Mesenchymal stem cell (in vitro differentiated cells and primary cell): ENCODE measurements around the gene FRG2. TPM values are rescaled to one million over a fixed set of nuclear protein-coding genes. Genes with fewer than 3 reads are reported as not detected.
"Not testable (repeated sequence)": the region's sequence is repeated elsewhere in the genome, so short reads cannot be mapped to it uniquely, and the experiment has no call there.

Experiments used
- DNase-seq: peaks from one replicate; pipeline ENCODE4 v3.0.0-alpha.2; 2013
- H2AFZ ChIP-seq: one replicate; pipeline ENCODE4 v1.6.1; 2013; ENCODE audit warnings: low read depth, mild to moderate bottlenecking, control low read depth, inconsistent platforms, low read length, moderate library complexity
- H2AK5ac ChIP-seq: 2 replicates; pipeline ENCODE4 v1.6.1; 2013; ENCODE audit warnings: low read length, moderate library complexity, mild to moderate bottlenecking, inconsistent platforms; ENCODE audit not compliant: severe bottlenecking
- H2BK120ac ChIP-seq: one replicate; pipeline ENCODE4 v1.6.1; 2013; ENCODE audit warnings: low read depth, mild to moderate bottlenecking, inconsistent platforms, low read length, moderate library complexity
- H2BK12ac ChIP-seq, 2 experiments: one replicate each; pipeline ENCODE4 v1.6.1; 2013; ENCODE audit warnings: inconsistent platforms in 2 of 2, low read length in 2 of 2, mild to moderate bottlenecking in 2 of 2, moderate library complexity in 2 of 2, control low read depth in 1 of 2
- H2BK15ac ChIP-seq: one replicate; pipeline ENCODE4 v1.6.1; 2013; ENCODE audit warnings: mild to moderate bottlenecking, low read depth, inconsistent platforms; ENCODE audit not compliant: poor library complexity, severe bottlenecking
- H2BK5ac ChIP-seq: 2 replicates; pipeline ENCODE4 v1.6.1; 2013; ENCODE audit warnings: low read depth, mild to moderate bottlenecking, low read length, control low read depth, inconsistent platforms; ENCODE audit not compliant: poor library complexity, severe bottlenecking
- H3K14ac ChIP-seq, 2 experiments: one replicate each; pipeline ENCODE4 v1.6.1; 2013; ENCODE audit warnings: inconsistent platforms in 2 of 2, low read length in 2 of 2, control low read depth in 1 of 2, mild to moderate bottlenecking in 1 of 2, moderate library complexity in 1 of 2
- H3K18ac ChIP-seq, 2 experiments: one replicate each; pipeline ENCODE4 v1.6.1; 2013; ENCODE audit warnings: inconsistent platforms in 2 of 2, low read length in 2 of 2, control low read depth in 1 of 2, low read depth in 1 of 2, mild to moderate bottlenecking in 1 of 2
- H3K23ac ChIP-seq, 2 experiments: one replicate each; pipeline ENCODE4 v1.6.1; 2013; ENCODE audit warnings: inconsistent platforms in 2 of 2, low read length in 2 of 2, mild to moderate bottlenecking in 2 of 2, moderate library complexity in 2 of 2, control low read depth in 1 of 2
- H3K27ac ChIP-seq: 2 replicates; pipeline ENCODE4 v1.5.1; 2013; ENCODE audit warnings: mild to moderate bottlenecking, moderate library complexity, low read length, control low read depth, inconsistent platforms; ENCODE audit not compliant: poor library complexity, severe bottlenecking
- H3K27me3 ChIP-seq, 2 experiments: 2 replicates each; pipeline versions ENCODE4 v1.6.1 to v1.7.0; 2013; ENCODE audit warnings: low read length in 2 of 2, mild to moderate bottlenecking in 2 of 2, moderate library complexity in 2 of 2, control low read depth in 1 of 2, inconsistent platforms in 1 of 2; ENCODE audit not compliant: control insufficient read depth in 1 of 2, insufficient read depth in 1 of 2
- H3K36me3 ChIP-seq, 2 experiments: 2 replicates each; pipeline versions ENCODE4 v1.6.1 to v1.7.0; 2013; ENCODE audit warnings: low read length in 2 of 2, control low read depth in 1 of 2, inconsistent platforms in 1 of 2, low read depth in 1 of 2, mild to moderate bottlenecking in 1 of 2; ENCODE audit not compliant: insufficient read depth in 2 of 2, control insufficient read depth in 1 of 2
- H3K4ac ChIP-seq, 2 experiments: one replicate each; pipeline ENCODE4 v1.6.1; 2013; ENCODE audit warnings: inconsistent platforms in 2 of 2, low read length in 2 of 2, mild to moderate bottlenecking in 2 of 2, moderate library complexity in 2 of 2, control low read depth in 1 of 2, low read depth in 1 of 2
- H3K4me1 ChIP-seq: 2 replicates; pipeline ENCODE4 v1.6.1; 2013; ENCODE audit warnings: low read depth, low read length, control low read depth; ENCODE audit not compliant: control insufficient read depth, insufficient read depth
- H3K4me2 ChIP-seq: 2 replicates; pipeline ENCODE4 v1.6.1; 2013; ENCODE audit warnings: low read length, mild to moderate bottlenecking, inconsistent platforms; ENCODE audit not compliant: poor library complexity, severe bottlenecking
- H3K4me3 ChIP-seq, 2 experiments: 2 replicates each; pipeline versions ENCODE4 v1.5.1 to v1.7.0; 2013; ENCODE audit warnings: low read length in 2 of 2, mild to moderate bottlenecking in 2 of 2, control low read depth in 1 of 2, low read depth in 1 of 2; ENCODE audit not compliant: insufficient read depth in 1 of 2
- H3K79me1 ChIP-seq: replicated peaks from 2 replicates; pipeline ENCODE4 v1.6.1; 2013; ENCODE audit warnings: mild to moderate bottlenecking, control low read depth, low read length, inconsistent platforms; ENCODE audit not compliant: poor library complexity, severe bottlenecking
- H3K9ac ChIP-seq: 2 replicates; pipeline ENCODE4 v1.7.0; 2013; ENCODE audit warnings: mild to moderate bottlenecking, low read length, moderate library complexity
- H3K9me3 ChIP-seq: 2 replicates; pipeline ENCODE4 v1.7.0; 2013; ENCODE audit warnings: mild to moderate bottlenecking, low read length; ENCODE audit not compliant: control insufficient read depth
- H4K8ac ChIP-seq: one replicate; pipeline ENCODE4 v1.6.1; 2013; ENCODE audit warnings: inconsistent platforms, mild to moderate bottlenecking, low read length, moderate library complexity
- H4K91ac ChIP-seq: one replicate; pipeline ENCODE4 v1.6.1; 2013; ENCODE audit warnings: mild to moderate bottlenecking, low read length, inconsistent platforms
- WGBS: methylation state at CpG from one replicate; pipeline ENCODE4 v1.1.7; 2013; ENCODE audit warnings: mixed read lengths; 5-methylcytosine and 5-hydroxymethylcytosine counted together
- small RNA-seq: library from polyadenylated mRNA; stranded (forward); fragments of <200 nt; extraction: miRNeasy Mini kit (QIAGEN cat#:217004); gene quantifications from one replicate; pipeline ENCODE3, GENCODE V24; 2013; ENCODE audit warnings: low read depth

Gene FRG2

DNA sequence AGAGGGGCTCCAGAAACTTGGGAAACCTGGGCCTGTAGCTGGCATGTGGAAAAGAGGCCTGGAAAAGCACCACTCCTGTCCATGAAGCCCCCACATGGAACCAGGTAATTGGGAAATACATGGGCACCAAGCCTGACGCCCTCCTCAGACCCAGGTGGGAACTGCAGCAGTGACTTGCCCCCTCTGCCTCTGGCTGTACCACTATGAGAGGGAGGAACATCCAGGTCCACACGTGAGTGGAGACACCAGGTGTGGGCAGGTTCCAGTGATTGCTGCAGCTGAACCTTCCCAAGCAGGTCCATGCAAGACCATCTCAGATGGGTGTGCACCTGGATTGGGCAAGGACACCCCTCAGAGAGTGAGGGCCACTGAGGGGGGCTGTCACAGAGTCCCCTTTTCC is 46.8 kb downstream of the FRG2 start:
- H3K79me1 ChIP-seq, H3K36me3 ChIP-seq, DNase-seq: not testable (repeated sequence)

DNA sequence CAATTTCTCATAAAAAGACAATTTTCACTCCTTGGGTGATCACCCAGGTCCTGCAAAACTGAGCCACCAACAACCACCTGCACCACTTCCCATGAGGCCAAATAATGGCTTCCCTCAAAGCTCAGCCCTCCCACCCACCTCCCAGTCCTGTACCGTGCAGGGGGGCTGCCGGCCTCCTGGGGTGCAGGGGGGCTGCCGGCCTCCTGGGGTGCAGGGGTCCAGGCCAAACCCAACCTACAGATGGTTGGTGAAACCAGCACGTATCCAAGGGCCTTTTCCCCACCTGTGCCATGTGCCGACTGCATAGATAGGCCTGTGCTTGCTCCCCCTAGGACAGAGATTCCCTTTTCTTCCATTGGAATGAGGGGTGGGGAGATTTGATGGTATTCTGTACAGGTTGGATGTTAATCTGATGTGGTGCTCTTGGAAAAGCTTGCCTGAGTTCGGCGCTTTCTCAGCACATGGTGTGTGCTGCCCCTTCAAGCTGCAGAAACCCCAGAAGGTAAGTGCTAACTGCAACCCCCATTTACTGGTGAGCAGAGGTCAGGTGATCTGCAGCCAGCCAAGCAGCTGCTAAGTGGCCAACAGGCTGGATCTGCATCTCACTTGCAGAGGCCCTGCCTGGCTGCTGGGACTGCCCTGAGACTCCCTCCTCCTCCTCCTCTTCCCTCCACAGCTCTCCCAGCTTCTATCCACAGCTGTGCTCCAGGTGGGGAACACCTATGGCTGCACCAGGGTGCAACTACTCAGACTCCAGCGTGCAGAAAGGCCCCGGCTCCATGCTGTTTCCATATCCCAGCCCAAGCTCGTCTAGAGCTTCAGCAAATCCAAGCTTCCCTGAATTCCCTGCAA is 47.6 kb downstream of the FRG2 start:
- Histone ChIP-seq H2BK15ac (no peak overlapping the region), H3K27me3 (no peaks in the 10 kb centered on the region), H3K79me1 (no peaks in the 10 kb centered on the region), H2AFZ (no peak overlapping the region), H4K91ac (no peak overlapping the region), H3K4ac (no peak overlapping the region), H2BK120ac (no peak overlapping the region), H3K18ac (no peak overlapping the region), H3K23ac (no peak overlapping the region), H3K9me3 (no peaks in the 10 kb centered on the region), H3K14ac (no peak overlapping the region), H3K36me3 (no peaks in the 10 kb centered on the region), H3K27ac (no peak overlapping the region), H2AK5ac (no peak overlapping the region), H3K9ac (no peak overlapping the region), H2BK12ac (no peak overlapping the region), H2BK5ac (no peak overlapping the region), H3K4me3 (no peak overlapping the region), H4K8ac (no peak overlapping the region), H3K4me1 (no peaks in the 10 kb centered on the region), H3K4me2 (no peak overlapping the region)
- 63% methylated on average over 10 of the region's 10 CpGs for whole genome bisulfite sequencing
- DNase-seq, result no peak

More for the DNA sequence above, 46.8 kb downstream of the FRG2 start:
- H2AK5ac ChIP-seq, H2AFZ ChIP-seq, H2BK15ac ChIP-seq, H3K18ac ChIP-seq, H3K4ac ChIP-seq, H3K14ac ChIP-seq, H3K4me3 ChIP-seq, H4K91ac ChIP-seq, H2BK120ac ChIP-seq, H3K9me3 ChIP-seq, H2BK12ac ChIP-seq, H4K8ac ChIP-seq, H3K4me2 ChIP-seq, H3K27ac ChIP-seq, H3K4me1 ChIP-seq, H3K9ac ChIP-seq, H3K27me3 ChIP-seq, H2BK5ac ChIP-seq, H3K23ac ChIP-seq: not testable (repeated sequence)
- WGBS, result 69% methylated on average over 2 of the region's 2 CpGs

Small RNAs within 50 kb of the gene (small RNA-seq; reads per million reads assigned to genes)
- not detected for gene RNA5SP174
- gene RNA5SP175, result not detected
